Measurements from ENCODE around the gene MAP2K3. TPM values are rescaled to one million over a fixed set of nuclear protein-coding genes. Genes with fewer than 3 reads are reported as not detected.
A peak's percentile ranks its signal among the peaks of the same experiment; 100 is the strongest.

Gene MAP2K3
- total RNA-seq, 2 experiments from 2014 or later = 151 to 153 TPM

GRCh38 chr17:21280081-21280518 lies 4.4 kb upstream of the MAP2K3 start:
- H3K4me1 Mint-ChIP-seq (ENCODE audit: low read depth) = peaks cover 53% of the 10 kb centered on the region
- intact Hi-C loops (cut with micrococcal nuclease) = loop anchor here (5.0 to 10.0 kb wide), 3 partner anchors 155 to 235 kb away; partner anchors contain the start of genes DHRS7B and USP22
- DNase-seq = peak; percentile 94
- ChIA-PET CTCF (interaction anchor here (1.0 to 3.2 kb wide), 18 partner anchors 8 to 236 kb away, joined by 3 to 27 read pairs (median 4); partner anchors contain the start of gene TMEM11), POLR2A (interaction anchor here (0.9 to 6.5 kb wide), 2 partner anchors 8 to 236 kb away, joined by 4 to 36 read pairs; no protein-coding TSS in a partner anchor)
- H3K27me3 Mint-ChIP-seq = no peaks in the 10 kb centered on the region
- peak; percentile 83 for TF ChIP-seq CTCF (IDR thresholded peaks at IDR 0.05)
- peaks cover under 1% of the 10 kb centered on the region for H3K36me3 Mint-ChIP-seq (ENCODE audit: low read depth)
- ATAC-seq = peak; percentile 53
- H3K4me3 Mint-ChIP-seq = no peak overlapping the region
- H3K9me3 Mint-ChIP-seq = no peaks in the 10 kb centered on the region
- peak overlapping the region; percentile 49 for H3K27ac Mint-ChIP-seq

GRCh38 chr17:21282231-21282630 lies 2.3 kb upstream of the MAP2K3 start:
- ChIA-PET CTCF (no interaction called here), POLR2A (no interaction called here)
- intact Hi-C loops (cut with micrococcal nuclease) = loop anchor here (5.0 to 10.0 kb wide), 3 partner anchors 157 to 237 kb away; partner anchors contain the start of genes DHRS7B and USP22
- peaks cover 50% of the 10 kb centered on the region for H3K4me1 Mint-ChIP-seq (ENCODE audit: low read depth)
- ATAC-seq (no peak), DNase-seq (no peak)
- H3K27me3 Mint-ChIP-seq = no peaks in the 10 kb centered on the region
- peaks cover 22% of the 10 kb centered on the region for H3K36me3 Mint-ChIP-seq (ENCODE audit: low read depth)
- H3K9me3 Mint-ChIP-seq = no peaks in the 10 kb centered on the region
- no peak for TF ChIP-seq CTCF (IDR thresholded peaks at IDR 0.05)
- H3K4me3 Mint-ChIP-seq = no peak overlapping the region
- H3K27ac Mint-ChIP-seq = no peak overlapping the region

GRCh38 chr17:21282850-21283249 lies 1.7 kb upstream of the MAP2K3 start:
- ChIA-PET CTCF (no interaction called here), POLR2A (no interaction called here)
- Mint-ChIP-seq H3K27me3 (no peaks in the 10 kb centered on the region), H3K27ac (no peak overlapping the region), H3K4me3 (peak overlapping the region; percentile 99), H3K9me3 (no peaks in the 10 kb centered on the region), H3K4me1 (ENCODE audit: low read depth) (peaks cover 47% of the 10 kb centered on the region), H3K36me3 (ENCODE audit: low read depth) (peaks cover 27% of the 10 kb centered on the region)
- DNase-seq = no peak
- intact Hi-C loops (cut with micrococcal nuclease) = loop anchor here (5.0 to 10.0 kb wide), 3 partner anchors 158 to 238 kb away; partner anchors contain the start of genes DHRS7B and USP22
- ATAC-seq = no peak
- no peak for TF ChIP-seq CTCF (IDR thresholded peaks at IDR 0.05)

GRCh38 chr17:21283482-21284318 lies 811 bp upstream of the MAP2K3 start:
- Mint-ChIP-seq H3K9me3 (no peaks in the 10 kb centered on the region), H3K27me3 (no peaks in the 10 kb centered on the region), H3K36me3 (ENCODE audit: low read depth) (peaks cover 30% of the 10 kb centered on the region), H3K27ac (peak overlapping the region; percentile 95), H3K4me3 (peak overlapping the region; percentile 99), H3K4me1 (ENCODE audit: low read depth) (peaks cover 47% of the 10 kb centered on the region)
- ChIA-PET CTCF (interaction anchor here (1.0 to 1.3 kb wide), 4 partner anchors 8 to 240 kb away, joined by 3 to 4 read pairs (median 4); no protein-coding TSS in a partner anchor), POLR2A (interaction anchor here (1.0 kb wide), 1 partner anchor 244 kb away, joined by 3 read pairs; no protein-coding TSS in a partner anchor)
- DNase-seq (peak; percentile 68), ATAC-seq (peak; percentile 1)
- TF ChIP-seq CTCF (IDR thresholded peaks at IDR 0.05) = no peak
- intact Hi-C loops (cut with micrococcal nuclease) = loop anchor here (5.0 to 10.0 kb wide), 3 partner anchors 159 to 239 kb away; partner anchors contain the start of genes DHRS7B and USP22
